HEK293 (cell line): ENCODE results near the gene NANOS2.
A peak's percentile ranks its signal among the peaks of the same experiment; 100 is the strongest.

Experiments used
- GLIS2 ChIP-seq: fragments of 450-650 bp; formaldehyde crosslinking; IDR thresholded peaks from 2 replicates; pipeline ENCODE4 v1.5.1; 2016; ENCODE audit warnings: missing biosample characterization, missing genetic modification characterization
- SP7 ChIP-seq: fragments of 450-650 bp; formaldehyde crosslinking; IDR thresholded peaks from 2 replicates; pipeline ENCODE4 v1.5.1; 2016; ENCODE audit warnings: missing biosample characterization, missing genetic modification characterization
- ZBTB20 ChIP-seq: fragments of 450-650 bp; formaldehyde crosslinking; IDR thresholded peaks from 2 replicates; pipeline ENCODE4 v1.5.1; 2016; ENCODE audit warnings: missing biosample characterization, missing genetic modification characterization
- ZFP41 ChIP-seq: fragments of 450-650 bp; formaldehyde crosslinking; IDR thresholded peaks from 2 replicates; pipeline ENCODE4 v1.5.1; 2016; ENCODE audit warnings: missing biosample characterization, missing genetic modification characterization, borderline replicate concordance
- ZNF10 ChIP-seq: fragments of 450-650 bp; formaldehyde crosslinking; IDR thresholded peaks from 2 replicates; pipeline ENCODE4 v1.5.1; 2017; ENCODE audit warnings: missing biosample characterization, missing genetic modification characterization
- ZNF114 ChIP-seq: fragments of 450-650 bp; formaldehyde crosslinking; IDR thresholded peaks from 2 replicates; pipeline ENCODE4 v1.5.0; 2017; ENCODE audit warnings: missing biosample characterization, missing genetic modification characterization
- ZNF140 ChIP-seq: fragments of 450-650 bp; formaldehyde crosslinking; IDR thresholded peaks from 2 replicates; pipeline ENCODE4 v1.5.1; 2016; ENCODE audit warnings: missing biosample characterization, missing genetic modification characterization
- ZNF354C ChIP-seq: fragments of 450-650 bp; formaldehyde crosslinking; IDR thresholded peaks from 2 replicates; pipeline ENCODE4 v1.5.1; 2016; ENCODE audit warnings: missing biosample characterization, missing genetic modification characterization, low read depth, borderline replicate concordance
- ZNF48 ChIP-seq: fragments of 450-650 bp; formaldehyde crosslinking; IDR thresholded peaks from 2 replicates; pipeline ENCODE4 v1.5.1; 2016; ENCODE audit warnings: missing biosample characterization, missing genetic modification characterization
- ZNF521 ChIP-seq: fragments of 450-650 bp; formaldehyde crosslinking; IDR thresholded peaks from 2 replicates; pipeline ENCODE4 v1.5.1; 2017; ENCODE audit warnings: missing biosample characterization, mild to moderate bottlenecking, missing genetic modification characterization
- ZNF555 ChIP-seq: fragments of 450-650 bp; formaldehyde crosslinking; conservative IDR thresholded peaks from 2 replicates; pipeline ENCODE4 v1.5.1; 2017; ENCODE audit warnings: missing biosample characterization, mild to moderate bottlenecking, missing genetic modification characterization, inconsistent platforms
- ZNF561 ChIP-seq: fragments of 450-650 bp; IDR thresholded peaks from 2 replicates; pipeline ENCODE4 v1.5.1; 2018; ENCODE audit warnings: missing biosample characterization, missing genetic modification characterization, borderline replicate concordance
- ZNF621 ChIP-seq: fragments of 450-650 bp; formaldehyde crosslinking; IDR thresholded peaks from 2 replicates; pipeline ENCODE4 v1.5.1; 2017; ENCODE audit warnings: missing biosample characterization, missing genetic modification characterization
- ZNF76 ChIP-seq: fragments of 450-650 bp; formaldehyde crosslinking; IDR thresholded peaks from 2 replicates; pipeline ENCODE4; 2016; ENCODE audit warnings: low read depth, missing biosample characterization, missing genetic modification characterization, borderline replicate concordance
- TF ChIP-seq, protein P1 (sequence below): fragments of 450-650 bp; formaldehyde crosslinking; IDR thresholded peaks from 2 replicates; pipeline ENCODE4 v1.5.1; 2016; ENCODE audit warnings: missing biosample characterization, missing genetic modification characterization
- TF ChIP-seq, protein P2 (sequence below): fragments of 450-650 bp; formaldehyde crosslinking; IDR thresholded peaks from 2 replicates; pipeline ENCODE4 v1.5.1; 2016; ENCODE audit warnings: missing biosample characterization, missing genetic modification characterization
- TF ChIP-seq, protein P3 (sequence below): fragments of 450-650 bp; formaldehyde crosslinking; IDR thresholded peaks from 2 replicates; pipeline ENCODE4 v1.5.1; 2016; ENCODE audit warnings: missing biosample characterization, missing genetic modification characterization, borderline replicate concordance
- TF ChIP-seq, protein P4 (sequence below): fragments of 450-650 bp; IDR thresholded peaks from 2 replicates; pipeline ENCODE4 v1.5.1; 2018; ENCODE audit warnings: missing biosample characterization, missing genetic modification characterization
- TF ChIP-seq, protein P5 (sequence below): fragments of 450-650 bp; formaldehyde crosslinking; IDR thresholded peaks from 2 replicates; pipeline ENCODE4 v1.5.1; 2016; ENCODE audit warnings: missing biosample characterization, missing genetic modification characterization
- TF ChIP-seq, protein P6 (sequence below): fragments of 450-650 bp; formaldehyde crosslinking; IDR thresholded peaks from 2 replicates; pipeline ENCODE4 v1.5.1; 2016; ENCODE audit warnings: missing biosample characterization, missing genetic modification characterization
- TF ChIP-seq, protein P7 (sequence below): sonication (generic); formaldehyde crosslinking; IDR thresholded peaks from 2 replicates; pipeline ENCODE4 v1.8.1; 2022; ENCODE audit warnings: mild to moderate bottlenecking, moderate library complexity, missing genetic modification reagents
- TF ChIP-seq, protein P8 (sequence below): fragments of 450-650 bp; formaldehyde crosslinking; IDR thresholded peaks from 2 replicates; pipeline ENCODE4 v1.5.1; 2016; ENCODE audit warnings: missing biosample characterization, missing genetic modification characterization, borderline replicate concordance

The NANOS2 gene

DNA sequence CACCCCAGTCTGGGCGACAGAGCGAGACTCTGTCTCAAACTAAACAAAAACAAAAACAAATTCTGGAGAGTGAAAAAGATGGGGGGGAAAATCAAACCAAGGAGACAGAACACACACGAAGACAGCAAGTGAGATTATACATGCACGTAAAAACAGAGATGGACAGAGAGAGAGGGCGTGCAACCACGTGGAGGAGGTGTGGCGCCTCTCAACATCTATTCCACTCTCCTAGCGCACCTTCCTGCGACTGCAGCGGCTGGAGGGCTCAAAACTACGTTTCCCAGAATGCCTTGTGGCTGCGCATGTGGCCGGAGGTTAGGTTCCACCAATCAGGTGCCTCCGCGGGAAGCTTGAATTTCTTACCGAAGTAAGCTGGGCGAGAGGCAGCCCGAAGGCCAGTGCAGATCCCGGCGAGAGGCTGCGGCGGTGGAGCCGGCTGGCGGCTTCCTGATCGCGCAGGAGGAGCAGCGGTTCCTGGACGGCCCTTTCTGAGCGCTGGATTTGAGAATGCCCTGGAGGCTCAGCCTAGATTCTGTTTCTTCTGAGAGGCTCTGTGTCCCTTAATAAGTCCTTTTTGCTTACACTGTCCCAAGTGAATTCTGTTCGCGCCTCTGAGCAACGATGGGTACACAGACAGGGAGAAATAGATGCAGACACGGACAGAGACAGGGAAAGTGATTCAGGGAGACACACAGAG, 13.1 kb upstream of the NANOS2 start (continued):
- TF ChIP-seq ZNF555 (tag by site-specific recombination) (no peak), ZBTB20 (tag by site-specific recombination) (peak; percentile 73), GLIS2 (tag by site-specific recombination) (0 out of 2 replicates have a peak, but pooled peaks have one; percentile 22), ZNF561 (0 out of 2 replicates have a peak, but pooled peaks have one; percentile 55), ZNF621 (tag by site-specific recombination) (no peak), ZFP41 (tag by site-specific recombination) (no peak), ZNF114 (tag by site-specific recombination) (no peak), ZNF354C (tag by site-specific recombination) (no peak), SP7 (peak; percentile 60), ZNF521 (tag by site-specific recombination) (no peak), ZNF140 (tag by site-specific recombination) (peak; percentile 81; the same call in 1 of the 2 replicates), ZNF48 (tag by site-specific recombination) (no peak), ZNF10 (no peak), ZNF76 (peak; percentile 93)
- TF ChIP-seq, protein P1, sequence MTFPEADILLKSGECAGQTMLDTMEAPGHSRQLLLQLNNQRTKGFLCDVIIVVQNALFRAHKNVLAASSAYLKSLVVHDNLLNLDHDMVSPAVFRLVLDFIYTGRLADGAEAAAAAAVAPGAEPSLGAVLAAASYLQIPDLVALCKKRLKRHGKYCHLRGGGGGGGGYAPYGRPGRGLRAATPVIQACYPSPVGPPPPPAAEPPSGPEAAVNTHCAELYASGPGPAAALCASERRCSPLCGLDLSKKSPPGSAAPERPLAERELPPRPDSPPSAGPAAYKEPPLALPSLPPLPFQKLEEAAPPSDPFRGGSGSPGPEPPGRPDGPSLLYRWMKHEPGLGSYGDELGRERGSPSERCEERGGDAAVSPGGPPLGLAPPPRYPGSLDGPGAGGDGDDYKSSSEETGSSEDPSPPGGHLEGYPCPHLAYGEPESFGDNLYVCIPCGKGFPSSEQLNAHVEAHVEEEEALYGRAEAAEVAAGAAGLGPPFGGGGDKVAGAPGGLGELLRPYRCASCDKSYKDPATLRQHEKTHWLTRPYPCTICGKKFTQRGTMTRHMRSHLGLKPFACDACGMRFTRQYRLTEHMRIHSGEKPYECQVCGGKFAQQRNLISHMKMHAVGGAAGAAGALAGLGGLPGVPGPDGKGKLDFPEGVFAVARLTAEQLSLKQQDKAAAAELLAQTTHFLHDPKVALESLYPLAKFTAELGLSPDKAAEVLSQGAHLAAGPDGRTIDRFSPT (tag by site-specific recombination): no peak
- TF ChIP-seq, protein P2, sequence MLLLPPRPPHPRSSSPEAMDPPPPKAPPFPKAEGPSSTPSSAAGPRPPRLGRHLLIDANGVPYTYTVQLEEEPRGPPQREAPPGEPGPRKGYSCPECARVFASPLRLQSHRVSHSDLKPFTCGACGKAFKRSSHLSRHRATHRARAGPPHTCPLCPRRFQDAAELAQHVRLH (tag by site-specific recombination): 0 out of 2 replicates have a peak, but pooled peaks have one; percentile 8
- TF ChIP-seq, protein P3, sequence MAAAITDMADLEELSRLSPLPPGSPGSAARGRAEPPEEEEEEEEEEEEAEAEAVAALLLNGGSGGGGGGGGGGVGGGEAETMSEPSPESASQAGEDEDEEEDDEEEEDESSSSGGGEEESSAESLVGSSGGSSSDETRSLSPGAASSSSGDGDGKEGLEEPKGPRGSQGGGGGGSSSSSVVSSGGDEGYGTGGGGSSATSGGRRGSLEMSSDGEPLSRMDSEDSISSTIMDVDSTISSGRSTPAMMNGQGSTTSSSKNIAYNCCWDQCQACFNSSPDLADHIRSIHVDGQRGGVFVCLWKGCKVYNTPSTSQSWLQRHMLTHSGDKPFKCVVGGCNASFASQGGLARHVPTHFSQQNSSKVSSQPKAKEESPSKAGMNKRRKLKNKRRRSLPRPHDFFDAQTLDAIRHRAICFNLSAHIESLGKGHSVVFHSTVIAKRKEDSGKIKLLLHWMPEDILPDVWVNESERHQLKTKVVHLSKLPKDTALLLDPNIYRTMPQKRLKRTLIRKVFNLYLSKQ (tag by site-specific recombination): no peak
- TF ChIP-seq, protein P4, sequence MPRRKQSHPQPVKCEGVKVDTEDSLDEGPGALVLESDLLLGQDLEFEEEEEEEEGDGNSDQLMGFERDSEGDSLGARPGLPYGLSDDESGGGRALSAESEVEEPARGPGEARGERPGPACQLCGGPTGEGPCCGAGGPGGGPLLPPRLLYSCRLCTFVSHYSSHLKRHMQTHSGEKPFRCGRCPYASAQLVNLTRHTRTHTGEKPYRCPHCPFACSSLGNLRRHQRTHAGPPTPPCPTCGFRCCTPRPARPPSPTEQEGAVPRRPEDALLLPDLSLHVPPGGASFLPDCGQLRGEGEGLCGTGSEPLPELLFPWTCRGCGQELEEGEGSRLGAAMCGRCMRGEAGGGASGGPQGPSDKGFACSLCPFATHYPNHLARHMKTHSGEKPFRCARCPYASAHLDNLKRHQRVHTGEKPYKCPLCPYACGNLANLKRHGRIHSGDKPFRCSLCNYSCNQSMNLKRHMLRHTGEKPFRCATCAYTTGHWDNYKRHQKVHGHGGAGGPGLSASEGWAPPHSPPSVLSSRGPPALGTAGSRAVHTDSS (tag by site-specific recombination): peak; percentile 21; the same call in 1 of the 2 replicates
- TF ChIP-seq, protein P5, sequence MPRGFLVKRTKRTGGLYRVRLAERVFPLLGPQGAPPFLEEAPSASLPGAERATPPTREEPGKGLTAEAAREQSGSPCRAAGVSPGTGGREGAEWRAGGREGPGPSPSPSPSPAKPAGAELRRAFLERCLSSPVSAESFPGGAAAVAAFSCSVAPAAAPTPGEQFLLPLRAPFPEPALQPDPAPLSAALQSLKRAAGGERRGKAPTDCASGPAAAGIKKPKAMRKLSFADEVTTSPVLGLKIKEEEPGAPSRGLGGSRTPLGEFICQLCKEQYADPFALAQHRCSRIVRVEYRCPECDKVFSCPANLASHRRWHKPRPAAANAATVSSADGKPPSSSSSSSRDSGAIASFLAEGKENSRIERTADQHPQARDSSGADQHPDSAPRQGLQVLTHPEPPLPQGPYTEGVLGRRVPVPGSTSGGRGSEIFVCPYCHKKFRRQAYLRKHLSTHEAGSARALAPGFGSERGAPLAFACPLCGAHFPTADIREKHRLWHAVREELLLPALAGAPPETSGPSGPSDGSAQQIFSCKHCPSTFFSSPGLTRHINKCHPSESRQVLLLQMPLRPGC (tag by site-specific recombination): no peak
- TF ChIP-seq, protein P6, sequence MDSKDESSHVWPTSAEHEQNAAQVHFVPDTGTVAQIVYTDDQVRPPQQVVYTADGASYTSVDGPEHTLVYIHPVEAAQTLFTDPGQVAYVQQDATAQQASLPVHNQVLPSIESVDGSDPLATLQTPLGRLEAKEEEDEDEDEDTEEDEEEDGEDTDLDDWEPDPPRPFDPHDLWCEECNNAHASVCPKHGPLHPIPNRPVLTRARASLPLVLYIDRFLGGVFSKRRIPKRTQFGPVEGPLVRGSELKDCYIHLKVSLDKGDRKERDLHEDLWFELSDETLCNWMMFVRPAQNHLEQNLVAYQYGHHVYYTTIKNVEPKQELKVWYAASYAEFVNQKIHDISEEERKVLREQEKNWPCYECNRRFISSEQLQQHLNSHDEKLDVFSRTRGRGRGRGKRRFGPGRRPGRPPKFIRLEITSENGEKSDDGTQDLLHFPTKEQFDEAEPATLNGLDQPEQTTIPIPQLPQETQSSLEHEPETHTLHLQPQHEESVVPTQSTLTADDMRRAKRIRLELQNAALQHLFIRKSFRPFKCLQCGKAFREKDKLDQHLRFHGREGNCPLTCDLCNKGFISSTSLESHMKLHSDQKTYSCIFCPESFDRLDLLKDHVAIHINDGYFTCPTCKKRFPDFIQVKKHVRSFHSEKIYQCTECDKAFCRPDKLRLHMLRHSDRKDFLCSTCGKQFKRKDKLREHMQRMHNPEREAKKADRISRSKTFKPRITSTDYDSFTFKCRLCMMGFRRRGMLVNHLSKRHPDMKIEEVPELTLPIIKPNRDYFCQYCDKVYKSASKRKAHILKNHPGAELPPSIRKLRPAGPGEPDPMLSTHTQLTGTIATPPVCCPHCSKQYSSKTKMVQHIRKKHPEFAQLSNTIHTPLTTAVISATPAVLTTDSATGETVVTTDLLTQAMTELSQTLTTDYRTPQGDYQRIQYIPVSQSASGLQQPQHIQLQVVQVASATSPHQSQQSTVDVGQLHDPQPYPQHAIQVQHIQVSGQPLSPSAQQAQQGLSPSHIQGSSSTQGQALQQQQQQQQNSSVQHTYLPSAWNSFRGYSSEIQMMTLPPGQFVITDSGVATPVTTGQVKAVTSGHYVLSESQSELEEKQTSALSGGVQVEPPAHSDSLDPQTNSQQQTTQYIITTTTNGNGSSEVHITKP (tag by site-specific recombination): no peak; the same call in 1 of the 2 replicates
- TF ChIP-seq, protein P7, sequence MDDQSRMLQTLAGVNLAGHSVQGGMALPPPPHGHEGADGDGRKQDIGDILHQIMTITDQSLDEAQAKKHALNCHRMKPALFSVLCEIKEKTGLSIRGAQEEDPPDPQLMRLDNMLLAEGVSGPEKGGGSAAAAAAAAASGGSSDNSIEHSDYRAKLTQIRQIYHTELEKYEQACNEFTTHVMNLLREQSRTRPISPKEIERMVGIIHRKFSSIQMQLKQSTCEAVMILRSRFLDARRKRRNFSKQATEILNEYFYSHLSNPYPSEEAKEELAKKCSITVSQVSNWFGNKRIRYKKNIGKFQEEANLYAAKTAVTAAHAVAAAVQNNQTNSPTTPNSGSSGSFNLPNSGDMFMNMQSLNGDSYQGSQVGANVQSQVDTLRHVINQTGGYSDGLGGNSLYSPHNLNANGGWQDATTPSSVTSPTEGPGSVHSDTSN (CRISPR knock-in tag): peak; percentile 40; the same call in 1 of the 2 replicates
- TF ChIP-seq, protein P8, sequence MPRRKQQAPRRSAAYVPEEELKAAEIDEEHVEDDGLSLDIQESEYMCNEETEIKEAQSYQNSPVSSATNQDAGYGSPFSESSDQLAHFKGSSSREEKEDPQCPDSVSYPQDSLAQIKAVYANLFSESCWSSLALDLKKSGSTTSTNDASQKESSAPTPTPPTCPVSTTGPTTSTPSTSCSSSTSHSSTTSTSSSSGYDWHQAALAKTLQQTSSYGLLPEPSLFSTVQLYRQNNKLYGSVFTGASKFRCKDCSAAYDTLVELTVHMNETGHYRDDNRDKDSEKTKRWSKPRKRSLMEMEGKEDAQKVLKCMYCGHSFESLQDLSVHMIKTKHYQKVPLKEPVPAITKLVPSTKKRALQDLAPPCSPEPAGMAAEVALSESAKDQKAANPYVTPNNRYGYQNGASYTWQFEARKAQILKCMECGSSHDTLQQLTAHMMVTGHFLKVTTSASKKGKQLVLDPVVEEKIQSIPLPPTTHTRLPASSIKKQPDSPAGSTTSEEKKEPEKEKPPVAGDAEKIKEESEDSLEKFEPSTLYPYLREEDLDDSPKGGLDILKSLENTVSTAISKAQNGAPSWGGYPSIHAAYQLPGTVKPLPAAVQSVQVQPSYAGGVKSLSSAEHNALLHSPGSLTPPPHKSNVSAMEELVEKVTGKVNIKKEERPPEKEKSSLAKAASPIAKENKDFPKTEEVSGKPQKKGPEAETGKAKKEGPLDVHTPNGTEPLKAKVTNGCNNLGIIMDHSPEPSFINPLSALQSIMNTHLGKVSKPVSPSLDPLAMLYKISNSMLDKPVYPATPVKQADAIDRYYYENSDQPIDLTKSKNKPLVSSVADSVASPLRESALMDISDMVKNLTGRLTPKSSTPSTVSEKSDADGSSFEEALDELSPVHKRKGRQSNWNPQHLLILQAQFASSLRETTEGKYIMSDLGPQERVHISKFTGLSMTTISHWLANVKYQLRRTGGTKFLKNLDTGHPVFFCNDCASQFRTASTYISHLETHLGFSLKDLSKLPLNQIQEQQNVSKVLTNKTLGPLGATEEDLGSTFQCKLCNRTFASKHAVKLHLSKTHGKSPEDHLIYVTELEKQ (tag by site-specific recombination): no peak
